ENCODE measurements around the gene TANGO2.
A peak's percentile ranks its signal among the peaks of the same experiment; 100 is the strongest.

The TANGO2 gene

GRCh38 chr22:20026996-20027601 is 6.2 kb downstream of the TANGO2 start:
- DNase-seq (ENCODE audit: low spot score), result no peak

GRCh38 chr22:20027966-20028854 is 7.3 kb downstream of the TANGO2 start:
- no peak for DNase-seq (ENCODE audit: low spot score)

- DNase-seq (ENCODE audit: low spot score), result no peak
Measured at GRCh38 chr22:20028855-20029549, 8.1 kb downstream of the TANGO2 start.

DNA sequence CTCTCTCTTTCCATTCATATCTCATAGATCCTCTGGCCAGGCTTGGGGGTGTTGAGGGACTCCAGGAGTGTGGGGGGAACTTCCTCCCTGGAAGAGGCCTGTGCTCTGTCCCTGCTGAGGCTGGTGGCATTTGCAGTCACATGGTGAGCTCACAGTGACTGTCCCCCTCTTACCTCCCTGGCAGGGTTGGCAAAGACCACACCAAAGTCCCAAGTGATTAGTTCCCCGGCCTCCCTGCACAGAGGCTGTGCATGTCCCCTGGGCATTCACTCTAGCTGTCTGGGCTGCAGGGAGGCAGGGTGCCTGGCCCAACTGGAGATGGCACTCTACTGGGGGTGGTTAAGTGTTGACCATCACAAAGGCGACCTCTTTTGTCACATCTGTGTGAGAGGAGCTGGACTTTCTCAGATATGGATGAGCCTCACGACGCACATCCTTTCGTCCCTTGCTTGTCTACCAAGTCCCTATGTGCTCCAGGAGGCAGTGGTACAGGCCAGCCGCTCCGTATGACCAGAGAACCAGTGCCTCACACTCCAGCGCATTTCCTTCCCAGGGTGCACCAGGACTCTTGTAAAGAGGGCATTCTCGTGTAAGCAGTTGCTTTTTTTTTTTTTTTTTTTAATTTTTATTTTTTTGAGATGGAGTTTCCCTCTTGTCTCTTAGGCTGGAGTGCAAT is 8.8 kb downstream of the TANGO2 start:
- DNase-seq (ENCODE audit: low spot score), result no peak

DNA sequence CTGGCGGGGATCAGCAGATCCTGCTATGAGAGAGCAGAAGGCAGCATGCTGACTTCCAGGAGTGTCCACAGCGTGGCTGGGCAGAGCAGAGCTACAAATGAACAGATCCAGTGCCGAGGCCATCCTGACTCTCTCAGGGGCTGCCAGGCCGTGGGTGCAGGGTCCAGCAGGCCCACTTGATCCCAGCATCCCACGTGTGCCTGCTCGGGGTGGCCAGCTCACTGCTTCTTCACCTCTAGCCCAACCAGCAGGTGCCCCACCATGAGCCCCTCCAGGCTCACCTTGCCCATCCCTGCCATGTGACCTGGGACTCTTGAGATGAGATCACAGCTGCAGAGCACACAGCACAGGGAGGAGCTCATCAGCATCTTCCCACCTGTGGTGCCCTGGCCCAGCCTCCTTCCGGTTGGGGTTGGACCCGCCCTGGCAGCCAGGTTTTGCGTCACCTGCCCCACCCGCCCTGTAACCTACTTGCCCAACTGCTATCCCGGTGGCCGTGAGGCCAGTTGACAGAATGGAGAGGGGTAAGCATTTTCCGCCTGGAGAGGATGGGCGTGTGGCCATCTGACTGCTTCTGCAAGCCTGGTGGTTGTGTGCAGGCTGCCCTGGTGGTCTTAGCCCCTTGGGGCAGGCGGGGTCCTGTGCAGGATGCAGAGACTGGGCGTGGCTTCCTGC is 11.0 kb downstream of the TANGO2 start:
- DNase-seq (ENCODE audit: low spot score), result peak; percentile 56

GRCh38 chr22:20032407-20032991 is 11.6 kb downstream of the TANGO2 start:
- DNase-seq (ENCODE audit: low spot score), result no peak

DNA sequence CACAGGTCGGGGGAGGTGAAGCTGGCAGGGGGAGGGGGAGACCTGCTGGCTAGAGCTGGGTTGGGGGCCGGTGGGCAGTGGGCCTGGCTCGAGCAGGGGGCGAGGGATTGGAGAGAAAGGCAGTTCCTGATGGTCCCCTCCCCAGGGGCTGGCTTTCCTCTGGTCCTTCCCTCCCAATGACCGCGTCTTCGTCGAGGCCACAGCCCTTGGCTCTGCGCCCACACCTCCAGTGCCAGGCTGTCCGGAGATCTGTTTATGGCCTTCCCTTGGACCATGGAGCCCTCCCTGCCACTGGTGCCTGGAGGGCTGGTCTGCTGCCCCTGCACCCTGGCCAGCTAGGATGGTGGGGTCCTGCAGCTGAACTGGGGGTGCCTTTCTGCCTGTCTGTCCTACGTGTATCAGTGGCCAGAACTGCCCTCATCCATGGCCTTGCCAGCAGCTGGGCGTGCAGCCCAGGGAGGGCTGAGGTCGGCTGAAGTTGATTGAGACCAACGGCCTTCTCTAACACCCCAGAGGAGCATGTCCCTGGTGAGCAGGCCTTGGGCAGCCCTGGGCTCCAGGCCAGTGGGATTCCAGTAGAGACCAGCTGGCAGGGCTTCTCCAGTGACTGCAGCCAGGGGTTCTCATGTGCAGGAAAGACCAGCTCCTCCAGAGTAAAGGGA is 12.3 kb downstream of the TANGO2 start:
- no peak for DNase-seq (ENCODE audit: low spot score)

DNA sequence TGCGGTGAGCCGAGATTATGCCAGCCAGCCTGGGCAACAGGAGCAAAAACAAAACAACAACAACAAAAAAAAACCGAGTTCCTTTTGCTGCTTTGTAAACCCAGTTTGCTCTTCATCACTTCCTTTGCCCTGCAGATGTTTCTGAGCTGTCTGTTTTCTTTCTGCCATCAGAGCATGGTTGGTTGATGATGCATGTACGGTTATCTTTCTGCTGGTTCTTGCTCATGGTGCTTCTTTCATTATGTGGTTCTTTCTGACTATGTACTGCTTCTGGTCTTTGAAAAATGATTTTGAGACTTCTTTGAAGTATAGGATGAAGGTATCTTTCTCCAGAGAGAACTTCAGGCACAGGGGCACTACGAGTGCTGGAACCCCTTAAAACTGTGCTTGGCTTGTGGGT is 13.2 kb downstream of the TANGO2 start:
- no peak for DNase-seq (ENCODE audit: low spot score)

GRCh38 chr22:20035375-20036083 is 14.6 kb downstream of the TANGO2 start:
- no peak for DNase-seq (ENCODE audit: low spot score)

- DNase-seq (ENCODE audit: low spot score), result no peak
Measured at GRCh38 chr22:20036084-20036482, 15.2 kb downstream of the TANGO2 start.

- no peak for DNase-seq (ENCODE audit: low spot score)
Measured at GRCh38 chr22:20036535-20037392, 15.9 kb downstream of the TANGO2 start.

- DNase-seq (ENCODE audit: low spot score), result no peak
Measured at GRCh38 chr22:20037419-20037818, 16.5 kb downstream of the TANGO2 start.

- no peak for DNase-seq (ENCODE audit: low spot score)
Measured at GRCh38 chr22:20038574-20038973, 17.7 kb downstream of the TANGO2 start.

- no peak for DNase-seq (ENCODE audit: low spot score)
Measured at GRCh38 chr22:20039683-20040325, 18.9 kb downstream of the TANGO2 start.

DNA sequence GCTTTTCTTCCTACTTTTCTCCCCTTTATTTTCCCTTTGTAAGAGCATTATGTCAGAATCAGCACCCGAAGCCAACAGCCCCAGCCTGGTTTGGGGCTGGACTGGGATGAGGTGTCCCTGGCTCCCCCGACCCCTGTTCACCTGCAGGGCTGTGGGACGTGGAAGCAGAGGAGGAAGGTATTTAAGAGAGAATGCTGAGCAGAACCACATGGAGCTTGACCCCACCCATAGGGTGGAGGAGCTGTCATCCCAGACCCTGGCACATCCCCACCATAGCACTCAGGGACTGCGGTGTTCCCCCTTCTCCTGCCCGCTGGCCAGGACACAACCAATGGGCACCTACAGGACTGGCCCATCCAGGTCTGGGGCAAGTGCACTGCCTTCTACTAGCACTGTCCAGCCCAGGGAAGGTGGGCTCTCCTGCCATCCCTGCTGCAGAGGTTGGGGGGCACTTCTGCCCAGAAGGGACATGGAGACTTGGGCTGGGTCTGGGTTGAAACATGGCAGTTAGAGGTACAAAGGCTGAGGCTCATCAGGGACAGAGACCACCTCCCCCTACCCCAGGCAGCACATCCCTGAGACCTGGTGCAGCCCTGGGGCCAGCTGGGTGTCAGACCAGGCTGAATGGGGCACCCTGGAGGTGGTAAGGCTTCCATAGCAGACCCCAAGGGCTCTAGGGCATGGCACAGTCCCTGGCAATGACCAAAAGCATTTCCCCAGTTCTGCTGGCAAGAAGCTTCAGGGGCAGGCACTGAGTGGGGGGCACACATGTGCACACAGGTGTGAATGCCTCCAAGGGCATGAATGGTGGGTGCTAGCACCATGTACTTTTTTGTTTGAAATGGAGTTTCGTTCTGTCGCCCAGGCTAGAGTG is 19.7 kb downstream of the TANGO2 start:
- DNase-seq (ENCODE audit: low spot score), result no peak

DNA sequence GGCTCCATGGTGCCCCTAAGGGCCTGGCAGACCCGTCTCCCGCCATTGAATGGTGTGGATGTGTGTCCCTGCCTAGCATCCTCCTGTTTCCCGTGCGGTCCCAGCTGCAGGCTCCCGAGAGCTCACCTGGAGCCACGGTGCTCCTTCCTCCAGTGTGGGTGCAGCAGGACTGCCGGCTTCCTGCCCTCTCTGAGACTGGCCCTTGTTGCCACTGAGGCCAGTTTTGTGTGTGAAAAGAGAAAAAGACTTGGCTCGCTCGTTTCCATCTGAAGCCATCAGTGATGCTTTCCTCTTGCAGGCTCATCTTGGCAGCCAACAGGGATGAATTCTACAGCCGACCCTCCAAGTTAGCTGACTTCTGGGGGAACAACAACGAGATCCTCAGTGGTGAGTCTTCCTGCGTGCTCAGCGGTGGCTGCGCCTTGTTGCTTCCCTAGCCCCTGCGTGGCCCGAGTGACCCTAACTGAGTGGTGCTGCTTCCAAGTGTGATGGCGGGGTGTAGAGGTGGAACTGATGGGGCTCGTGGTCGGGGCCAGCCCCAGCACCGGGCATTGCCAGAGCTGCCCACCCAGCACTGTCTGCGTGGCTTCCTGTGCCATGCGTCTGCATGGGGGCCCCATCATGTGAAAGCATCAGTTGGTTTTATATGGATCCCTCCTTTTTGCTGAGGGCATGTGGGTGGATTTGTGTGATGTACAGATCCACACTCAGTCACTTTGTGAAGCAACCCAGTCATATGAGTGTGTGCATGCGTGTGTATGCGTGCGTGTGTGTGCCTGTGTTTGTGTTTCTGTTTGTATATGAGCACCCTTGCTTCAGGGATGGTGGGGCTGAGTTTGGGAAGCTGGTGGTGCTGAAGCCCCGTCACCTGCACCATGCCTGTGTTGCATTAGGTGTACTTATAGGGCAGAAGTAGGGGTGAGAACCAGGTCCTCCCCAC is 22.4 kb downstream of the TANGO2 start:
- DNase-seq (ENCODE audit: low spot score), result no peak

GRCh38 chr22:20043997-20044342 is 23.1 kb downstream of the TANGO2 start:
- DNase-seq (ENCODE audit: low spot score), result no peak

Measured in iPS-NIHi11 (cell line).